SHP77 treated with DMSO at 0.1 percent for 48 hours (cell line): Measurements from ENCODE around the gene ZBED4.

ENCODE experiments used
- DNase-seq: peaks from one replicate; lab custom pipeline; 2025; lab: John Stamatoyannopoulos, UW

Gene ZBED4

DNA sequence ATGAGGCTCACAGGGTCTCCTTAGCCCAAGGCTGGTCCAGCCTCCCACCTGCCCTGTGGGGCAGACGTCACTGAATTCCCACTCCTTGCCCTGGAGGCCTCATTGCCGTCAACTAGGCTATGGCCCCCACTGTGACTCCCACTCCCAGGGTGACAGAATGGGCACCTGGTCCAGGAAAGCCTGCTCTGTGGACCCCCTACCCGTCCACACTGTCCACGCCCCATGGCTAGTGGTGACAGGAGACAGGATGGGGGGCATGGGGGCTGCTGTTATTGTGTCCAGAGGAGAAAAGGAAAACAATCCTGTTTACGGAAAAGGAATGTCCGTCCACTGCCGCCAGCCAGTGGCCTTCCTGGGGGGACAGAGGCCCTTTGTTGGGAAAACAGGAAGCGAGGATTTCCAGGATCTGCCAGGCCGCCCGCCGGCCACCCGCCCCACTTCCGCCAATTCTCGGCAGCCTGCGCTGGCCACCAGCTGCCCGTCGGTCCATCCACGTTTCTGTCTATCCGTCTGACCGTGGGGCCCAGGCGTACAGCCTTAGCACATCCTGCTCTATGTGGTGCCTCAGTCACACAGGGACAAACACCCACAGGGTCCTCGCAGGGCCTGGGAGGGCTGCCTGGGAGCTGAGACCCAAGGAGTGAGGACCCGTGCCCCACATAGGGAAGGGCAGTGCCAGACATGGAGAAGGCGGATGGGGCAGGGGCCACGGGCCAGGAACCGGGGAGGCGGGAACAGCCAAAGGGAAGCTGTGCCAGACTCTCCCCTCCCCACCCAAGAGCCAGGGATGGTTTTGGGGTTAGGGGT is 84.3 kb downstream of the ZBED4 start:
- no peak for DNase-seq

DNA sequence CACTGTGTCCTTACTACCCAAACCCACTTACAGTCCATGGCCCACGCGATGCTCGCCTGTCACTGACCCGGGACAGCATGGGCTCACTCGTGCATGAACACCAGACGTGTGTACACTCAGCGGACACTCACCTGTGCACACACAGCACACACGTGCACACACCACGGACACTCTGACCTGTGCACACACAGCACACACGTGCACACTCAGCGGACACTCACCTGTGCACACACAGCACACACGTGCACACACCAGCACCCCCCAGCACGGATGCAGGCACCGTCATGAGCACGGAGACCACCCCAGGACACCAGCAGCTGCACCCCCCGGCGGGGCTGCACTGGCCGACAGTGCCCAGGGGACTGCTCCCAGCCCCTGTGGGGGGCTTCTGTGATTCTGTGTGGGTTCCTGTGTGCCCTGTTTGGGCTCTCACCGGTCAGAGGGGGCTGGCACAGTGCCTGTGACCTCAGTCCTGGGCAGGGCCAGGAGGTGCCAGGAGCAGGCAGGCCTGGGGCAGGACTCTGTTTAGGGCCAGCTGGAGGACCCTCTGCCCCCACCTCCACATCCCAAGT is 85.0 kb downstream of the ZBED4 start:
- DNase-seq, result no peak
